Measurements from ENCODE around the gene CTBP2.

CTBP2 gene

DNA sequence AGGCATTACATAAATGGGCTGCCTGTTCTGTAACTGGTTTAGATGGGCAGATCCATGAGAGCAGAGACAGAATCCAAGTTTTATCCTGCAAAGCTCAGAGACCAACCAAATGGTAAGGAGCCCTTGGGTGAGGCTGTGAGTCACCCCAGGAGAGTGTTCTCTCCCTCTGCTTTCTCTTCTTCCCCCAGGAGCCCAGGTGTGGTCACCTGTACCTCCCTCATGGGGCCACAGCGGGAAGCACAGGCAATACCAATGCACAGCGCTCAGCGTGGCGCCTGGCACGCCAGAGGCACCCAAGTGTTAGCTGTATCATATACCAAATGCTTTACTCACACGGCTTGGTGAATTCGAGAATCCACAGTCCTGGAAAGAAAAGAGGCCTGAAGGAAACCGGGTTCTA lies 39.4 kb downstream of the CTBP2 start:
- no peak for DNase-seq

DNA sequence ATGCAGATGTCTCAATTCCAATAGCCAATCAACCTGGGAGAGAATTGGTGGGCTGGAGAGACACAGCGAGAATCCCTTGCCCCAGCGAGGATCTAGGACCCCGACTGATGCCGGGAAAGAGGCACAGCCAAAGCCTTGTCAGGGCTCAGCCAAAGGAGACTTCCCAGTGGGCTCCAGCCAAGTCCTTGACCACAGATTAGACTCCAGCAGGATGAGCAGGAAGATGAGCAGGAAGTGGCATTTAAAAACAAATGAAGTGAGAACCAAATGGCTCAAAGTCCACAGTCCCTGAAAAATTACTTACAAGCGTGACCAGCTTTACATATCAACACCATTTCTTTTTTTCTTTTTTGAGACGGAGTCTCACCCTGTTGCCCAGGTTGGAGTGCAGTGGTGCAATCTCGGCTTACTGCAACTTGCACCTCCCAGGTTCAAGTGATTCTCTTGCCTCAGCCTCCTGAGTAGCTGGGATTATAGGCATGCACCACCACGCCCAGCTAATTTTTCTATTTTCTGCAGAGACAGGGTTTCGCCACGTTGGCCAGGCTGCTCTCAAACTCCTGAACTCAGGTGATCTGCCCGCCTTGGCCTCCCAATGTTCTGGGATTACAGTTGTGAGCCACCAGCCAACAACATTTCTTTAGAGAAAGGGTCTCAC lies 40.2 kb downstream of the CTBP2 start:
- no peak for DNase-seq

DNA sequence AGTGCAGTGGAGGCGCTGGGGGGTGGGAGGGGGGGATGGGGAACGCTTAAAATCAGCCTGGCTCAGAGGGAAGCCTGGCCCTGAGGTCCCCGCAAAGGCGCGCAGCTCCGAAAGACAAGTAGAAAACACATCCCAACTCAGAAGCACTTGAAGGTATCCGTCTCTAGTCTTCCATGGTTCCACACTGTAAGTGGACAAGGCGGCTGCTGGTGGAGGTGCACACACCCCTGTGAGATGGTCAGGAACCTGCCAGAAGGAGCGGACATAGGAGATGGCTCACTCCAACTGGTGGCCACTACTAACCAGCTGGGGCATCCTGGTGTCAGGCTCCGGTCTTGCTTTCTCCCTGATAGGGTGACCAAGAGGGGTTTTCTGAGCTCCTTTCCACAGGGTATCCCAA lies 41.7 kb downstream of the CTBP2 start:
- DNase-seq: no peak

DNA sequence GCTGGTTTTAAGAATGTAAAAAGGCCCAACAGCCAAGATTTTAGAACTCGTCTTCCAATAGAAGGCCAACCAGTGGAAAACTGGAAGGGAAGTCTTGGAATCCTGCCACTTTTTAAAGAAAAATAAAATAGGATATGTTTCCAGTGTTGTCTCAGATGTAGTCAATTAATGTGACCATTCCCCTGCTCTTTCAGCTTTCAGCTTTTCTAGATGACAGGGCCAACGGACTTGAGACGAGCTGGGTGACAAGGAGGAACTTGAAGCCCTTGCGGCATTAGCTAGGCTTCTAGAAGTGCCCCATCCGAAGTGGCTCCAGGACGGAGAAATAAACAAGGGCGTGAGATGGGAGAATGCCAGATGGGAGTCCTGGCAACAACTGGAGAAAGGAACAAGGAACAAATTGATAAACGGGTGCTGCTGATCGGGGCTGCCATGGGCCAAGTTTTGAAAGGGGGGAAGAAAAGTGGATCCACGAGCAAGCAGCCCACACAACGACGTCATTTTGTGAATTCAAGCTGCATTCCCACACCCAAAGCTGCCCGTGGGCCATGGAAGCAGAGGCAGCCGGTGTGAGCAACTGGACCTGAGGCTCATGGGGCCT lies 42.3 kb downstream of the CTBP2 start:
- no peak for DNase-seq

DNA sequence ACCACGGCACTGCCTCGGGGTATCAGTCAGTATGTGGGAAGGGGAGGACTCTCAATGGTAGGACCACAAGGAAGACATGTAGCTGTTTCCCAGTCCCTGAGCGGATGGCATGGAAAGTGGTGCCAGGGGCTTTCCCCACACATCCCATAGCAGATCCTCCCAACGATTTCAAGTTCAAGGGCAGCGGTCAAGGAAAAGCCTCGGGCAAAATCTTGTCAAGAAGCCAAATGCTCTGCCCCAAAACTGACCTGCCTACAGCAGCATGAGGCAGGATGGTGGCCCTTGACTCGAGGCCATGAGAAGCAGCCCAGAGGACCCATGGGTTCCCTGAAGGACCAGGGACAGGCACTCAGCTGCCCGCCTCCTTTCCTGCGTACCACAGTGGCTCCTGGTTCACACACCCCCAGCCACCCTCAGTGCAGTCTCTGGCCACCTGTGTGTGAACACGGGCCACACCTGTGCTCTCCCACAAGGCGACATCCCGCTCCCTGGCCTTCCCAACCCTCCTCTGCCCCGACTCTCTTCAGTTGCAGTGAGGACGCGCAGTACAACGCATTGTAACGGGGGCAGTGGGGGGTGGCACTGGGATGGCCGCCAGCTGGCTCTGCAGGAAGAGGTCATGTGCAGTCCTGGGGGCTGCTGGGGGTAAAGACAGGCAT lies 43.6 kb downstream of the CTBP2 start:
- no peak for DNase-seq

DNA sequence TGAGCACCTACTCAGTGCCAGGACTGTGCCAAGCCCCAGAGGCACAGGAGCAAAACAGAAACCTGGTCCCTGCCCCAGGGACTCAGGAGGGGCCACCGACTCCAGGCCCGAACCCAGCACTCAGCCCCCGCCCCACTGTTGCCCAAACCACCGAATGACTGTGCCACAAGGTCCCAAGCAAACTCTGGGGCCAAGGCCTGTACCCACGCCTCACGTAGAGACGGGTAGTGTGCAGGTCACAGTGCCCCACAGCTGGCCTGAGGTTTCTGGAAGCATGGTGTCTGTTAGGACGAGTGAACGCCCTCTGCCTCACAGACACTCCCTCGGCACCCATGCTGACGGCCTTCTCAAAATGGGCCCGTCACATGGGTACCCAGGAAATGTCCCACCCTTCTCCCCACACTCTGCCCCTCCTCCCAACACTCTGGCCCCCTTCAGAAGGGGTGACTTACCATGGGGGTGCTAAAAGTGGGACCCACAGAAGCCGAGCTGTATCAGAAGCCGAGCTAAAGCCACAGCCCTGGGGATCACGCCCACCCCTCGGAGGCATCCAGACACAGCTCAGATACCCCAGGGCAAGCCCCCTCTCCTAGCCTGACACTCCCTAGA lies 44.2 kb downstream of the CTBP2 start:
- DNase-seq: no peak

DNA sequence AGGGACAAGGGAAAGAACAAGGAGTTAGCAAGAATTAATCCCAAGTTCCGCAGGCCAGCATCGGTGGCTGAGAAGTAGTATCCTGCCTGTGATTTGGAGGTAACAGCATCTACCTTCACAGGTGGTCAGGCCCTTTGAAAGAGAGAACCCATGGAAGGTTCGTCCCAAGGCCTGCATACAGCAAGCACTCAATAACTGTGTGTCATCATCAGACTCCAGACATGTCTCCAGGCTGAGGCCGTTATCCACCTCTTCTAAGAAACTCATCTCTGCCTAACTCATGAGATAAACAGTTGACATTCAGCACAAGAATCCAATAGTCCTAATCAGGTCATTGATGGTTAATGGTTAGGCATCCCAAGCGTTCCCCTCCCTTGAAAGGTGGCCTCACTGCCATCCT lies 45.0 kb downstream of the CTBP2 start:
- no peak for DNase-seq

DNA sequence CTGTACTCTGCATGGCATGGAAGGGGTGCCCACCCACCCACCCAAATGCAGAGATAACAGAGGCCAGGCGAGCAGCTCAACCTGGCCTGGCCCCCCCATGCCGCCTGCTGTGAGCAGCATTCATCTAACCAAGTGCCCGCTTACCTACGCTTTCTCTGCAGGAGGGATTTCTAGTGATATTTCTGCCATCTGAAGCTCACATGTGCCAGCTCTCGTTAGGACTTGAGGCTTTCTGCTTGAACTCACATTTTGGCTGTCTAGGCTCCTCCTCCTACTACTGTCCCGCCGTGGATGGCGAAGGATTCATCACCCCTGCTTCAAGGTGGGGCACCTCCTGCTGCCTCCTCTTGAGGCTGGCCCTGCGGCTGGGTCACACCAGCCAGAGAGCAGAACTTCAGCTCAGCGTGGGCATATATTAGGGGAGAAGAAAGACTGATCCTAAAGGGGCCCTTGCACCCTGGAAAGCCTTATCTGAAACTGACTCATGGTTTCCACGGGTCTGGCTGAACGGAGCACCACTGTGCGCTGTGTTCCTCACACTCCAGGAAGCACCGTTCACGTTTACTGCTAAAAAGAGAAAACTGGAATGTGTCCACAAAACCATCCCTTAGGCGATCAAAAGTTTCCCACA lies 45.5 kb downstream of the CTBP2 start:
- no peak for DNase-seq

DNA sequence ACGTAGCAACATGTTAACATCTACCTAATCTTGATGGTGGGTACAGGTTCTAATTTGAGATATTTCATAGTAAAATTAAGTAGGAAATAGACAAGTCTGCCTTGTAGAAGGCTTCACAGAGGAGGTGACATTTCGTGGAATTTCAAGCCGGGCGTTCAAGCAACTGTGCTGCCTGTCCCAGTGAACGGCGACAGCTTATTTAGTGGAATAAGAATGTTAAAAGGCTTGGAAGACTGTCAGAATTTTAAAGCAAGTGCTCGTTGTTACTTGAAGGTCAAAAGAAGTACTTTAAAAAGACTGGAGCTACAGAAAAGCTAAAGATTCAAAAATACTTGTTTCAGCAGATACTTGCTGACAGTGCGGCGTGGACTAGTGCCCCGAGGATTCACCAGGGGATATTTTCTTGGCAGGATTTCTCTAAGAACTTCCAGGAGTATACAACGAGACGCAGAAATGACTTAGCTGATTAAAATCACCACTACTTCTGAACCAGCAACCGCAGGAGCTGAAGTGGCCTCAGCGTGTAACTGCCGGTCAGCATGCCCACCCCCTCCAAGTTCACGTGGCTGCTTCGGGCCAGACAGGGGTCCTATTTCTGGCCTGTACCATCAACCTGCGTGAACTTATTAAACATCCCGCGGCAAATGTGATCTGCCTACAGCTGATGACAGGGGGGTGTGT lies 46.5 kb downstream of the CTBP2 start:
- DNase-seq: no peak

DNA sequence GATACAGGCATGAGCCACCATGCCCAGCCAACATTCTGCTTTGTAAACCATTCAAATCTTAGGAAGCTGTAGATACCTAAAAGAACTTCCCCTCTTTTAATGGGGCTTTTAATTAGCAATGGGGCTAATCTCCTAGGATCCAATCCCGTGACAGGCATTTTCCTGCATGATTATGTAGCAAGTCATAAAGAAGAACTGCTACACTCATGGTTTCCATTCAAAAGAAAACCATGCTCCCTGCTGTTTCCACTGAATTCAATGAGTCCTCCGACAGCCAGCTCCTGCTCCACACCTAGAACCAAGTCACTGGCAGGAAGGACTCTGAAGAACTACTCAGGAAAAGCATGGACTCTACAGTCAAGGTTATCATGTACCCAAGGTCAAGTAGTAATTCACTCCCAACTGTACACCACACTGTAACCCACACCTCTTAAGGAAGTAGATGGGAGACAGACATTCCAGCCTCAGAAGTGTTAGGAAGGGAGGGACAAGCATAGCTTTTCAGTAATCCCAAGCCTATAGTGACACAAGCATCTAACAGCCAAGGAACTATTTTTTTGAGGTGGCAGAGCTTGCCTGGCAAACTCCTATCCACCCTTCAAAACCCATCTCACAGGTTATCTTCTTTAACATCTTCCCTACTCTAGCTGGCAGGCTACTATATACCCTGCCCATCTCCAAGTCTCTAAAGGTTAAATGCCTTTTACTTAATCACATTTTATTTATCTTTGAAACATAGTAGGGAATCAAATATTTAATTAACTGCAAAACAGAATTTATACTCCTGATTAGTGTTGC lies 47.5 kb downstream of the CTBP2 start:
- DNase-seq: no peak

DNA sequence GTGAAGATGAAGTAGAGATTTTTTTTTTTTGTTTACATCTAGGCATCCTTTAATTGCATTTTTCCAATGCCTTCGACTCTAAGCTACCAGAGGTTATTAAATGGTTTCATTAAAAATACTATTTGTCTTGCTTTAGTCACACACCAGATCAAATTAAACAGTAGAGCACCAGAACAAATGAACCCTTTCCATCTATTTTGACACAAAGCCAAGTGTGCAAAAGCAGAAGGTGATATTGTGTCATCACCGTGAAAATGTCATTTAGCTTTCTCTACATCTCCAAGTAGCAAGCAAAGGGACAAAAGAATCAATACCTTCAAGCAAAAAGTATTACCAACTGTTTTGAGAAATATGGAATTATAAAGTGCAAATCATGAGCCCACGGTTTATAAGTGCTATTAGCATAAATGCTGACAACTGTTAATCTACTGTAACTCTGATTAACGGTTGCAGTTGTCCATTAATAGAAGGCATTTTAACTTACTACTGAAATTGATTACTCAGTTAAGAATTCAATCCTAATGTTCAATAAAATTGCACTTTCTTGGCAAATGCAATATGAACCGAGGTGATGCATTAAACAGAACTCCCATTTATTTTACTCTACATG lies 49.1 kb downstream of the CTBP2 start:
- no peak for DNase-seq

DNA sequence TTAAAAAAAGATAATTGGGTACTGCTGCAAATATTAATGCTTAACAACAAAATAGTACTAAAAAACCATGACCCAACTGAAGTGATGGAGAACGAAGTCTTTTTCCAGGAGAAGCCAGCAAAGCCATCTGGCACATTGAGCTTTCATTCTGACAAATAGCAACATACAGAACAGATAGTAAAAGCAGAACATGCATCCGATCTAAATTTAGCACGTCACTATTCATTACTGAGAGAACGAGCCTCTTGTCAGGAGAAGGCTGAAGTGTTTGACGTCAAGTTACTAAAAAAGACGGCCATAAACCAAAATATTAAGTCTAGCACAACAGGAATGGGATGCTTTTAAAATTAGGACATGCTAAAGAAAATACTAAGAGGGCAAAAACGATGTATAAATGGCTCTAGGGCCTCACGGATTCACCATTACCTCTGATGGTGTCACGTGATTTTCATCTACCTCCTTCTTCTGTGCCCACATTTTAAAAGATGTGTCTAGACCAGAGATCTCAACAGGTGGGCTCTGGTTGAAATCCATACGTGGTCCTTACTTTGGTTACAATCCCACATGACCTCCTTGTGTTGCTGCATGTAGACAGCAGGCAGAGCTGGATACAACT lies 52.3 kb downstream of the CTBP2 start:
- DNase-seq: no peak

DNA sequence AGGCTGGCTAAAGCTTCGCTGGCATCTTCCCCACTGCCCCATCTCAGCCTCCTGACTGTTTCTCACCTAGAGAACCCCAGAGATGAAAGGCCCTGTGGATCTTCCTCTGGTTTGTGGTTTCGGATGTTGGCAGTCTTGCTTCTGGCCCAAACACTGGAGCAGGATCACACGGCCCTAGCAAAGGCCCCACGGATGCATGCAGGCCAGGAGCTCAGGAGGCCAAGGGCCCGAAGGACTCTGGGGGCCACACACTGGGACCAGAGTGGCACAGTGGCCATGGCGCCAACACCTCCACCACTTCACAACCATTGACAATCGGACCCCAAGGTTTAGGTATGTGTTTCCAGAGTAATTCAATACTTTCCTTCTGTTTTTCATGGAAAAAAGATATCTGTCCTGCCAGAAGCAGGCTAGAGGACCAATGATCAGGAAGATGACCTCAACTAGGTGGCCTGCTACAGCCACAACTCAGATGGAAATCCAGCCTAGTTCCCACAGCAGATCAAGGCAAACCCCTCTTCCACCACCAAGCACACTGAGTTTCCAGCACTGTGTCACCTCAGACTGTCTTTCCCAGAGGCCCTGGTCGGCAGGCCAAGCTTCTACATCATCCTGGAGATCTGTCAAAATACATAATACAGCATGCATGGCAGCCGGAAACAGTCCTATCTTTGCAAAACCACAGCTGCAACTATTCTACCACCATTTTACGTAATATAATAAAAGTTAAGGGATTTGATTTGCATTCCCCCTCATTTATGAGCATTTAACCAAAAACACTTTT lies 53.0 kb downstream of the CTBP2 start:
- no peak for DNase-seq

DNA sequence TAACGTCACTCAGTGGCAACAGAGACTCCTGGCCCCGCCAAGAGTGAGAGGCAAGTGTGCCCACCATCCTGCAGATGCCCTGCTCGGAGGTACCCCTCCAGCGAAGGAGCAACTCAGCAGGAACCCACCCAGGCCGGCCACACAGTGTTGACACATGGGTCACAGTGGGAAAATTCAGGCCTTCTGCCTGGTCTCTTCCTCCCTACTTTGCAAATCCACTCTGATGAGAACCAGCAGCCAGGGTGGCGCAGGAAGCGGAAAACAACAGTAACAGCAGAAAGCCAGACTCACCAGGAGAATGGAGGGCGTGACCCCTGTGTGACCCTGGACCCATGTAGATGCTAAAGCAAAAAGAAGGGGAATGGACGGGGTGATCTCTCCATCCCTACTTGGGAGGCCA lies 53.8 kb downstream of the CTBP2 start:
- DNase-seq: no peak

DNA sequence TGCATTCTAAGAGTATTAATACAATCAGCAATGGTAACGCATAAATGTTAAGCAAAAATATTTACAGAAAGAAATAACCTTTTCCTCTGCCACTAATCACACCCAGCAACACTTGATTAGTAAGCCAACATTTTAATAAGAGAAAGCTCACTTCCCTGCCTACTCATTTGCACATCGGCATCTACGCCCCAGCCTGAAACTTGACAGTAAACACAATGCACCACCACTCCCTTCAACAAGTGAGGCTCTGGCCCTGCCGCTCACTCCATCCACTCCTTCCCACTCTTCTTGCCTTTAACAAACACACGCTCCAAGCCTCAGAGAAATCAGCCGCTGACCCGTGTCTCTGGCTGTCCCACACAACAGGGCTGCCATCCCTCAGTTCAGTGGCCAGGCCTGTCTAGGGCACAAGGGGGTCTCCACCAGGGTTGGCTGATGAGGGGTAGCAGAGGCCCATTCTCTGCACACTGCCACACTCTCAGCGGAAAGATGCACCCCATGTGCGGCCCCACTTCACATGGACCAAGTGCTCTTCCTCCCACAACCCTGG lies 54.6 kb downstream of the CTBP2 start:
- DNase-seq: no peak

DNA sequence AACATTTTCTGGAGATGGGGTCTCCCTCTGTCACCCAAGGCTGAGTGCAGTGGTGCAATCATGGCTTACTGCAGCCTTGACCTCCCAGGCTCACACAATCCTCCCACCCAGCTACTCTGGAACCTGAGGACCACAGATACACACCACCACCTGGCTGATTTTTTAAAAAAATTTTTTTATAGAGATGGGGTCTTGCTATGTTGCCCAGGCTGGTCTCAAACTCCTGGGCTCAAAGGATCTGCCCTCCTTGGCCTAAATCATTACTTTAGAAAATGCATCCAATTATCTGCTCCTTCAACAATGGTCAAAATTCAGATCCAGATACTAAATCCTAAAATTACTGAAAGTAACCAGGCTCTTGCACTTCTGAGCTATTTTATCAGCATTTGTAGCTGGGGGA lies 55.2 kb downstream of the CTBP2 start:
- no peak for DNase-seq

DNA sequence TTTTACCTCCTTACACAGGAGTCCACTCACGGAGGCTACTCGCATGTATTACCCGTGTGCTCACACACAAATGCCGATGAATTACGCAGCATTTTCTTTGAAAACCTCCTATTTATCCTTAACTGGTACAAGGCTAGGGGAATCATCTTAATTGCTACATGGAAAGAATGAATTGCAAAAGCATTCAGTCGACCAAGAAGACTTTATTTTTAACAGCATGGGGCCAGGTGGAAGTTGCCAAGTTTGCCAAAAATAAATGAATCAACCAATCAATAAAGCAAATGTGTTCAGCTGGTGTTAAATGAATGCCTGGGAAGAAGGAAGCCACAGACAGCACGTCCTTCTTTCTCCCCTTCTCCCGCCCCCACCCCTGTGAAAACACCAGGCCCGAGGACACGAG lies 55.8 kb downstream of the CTBP2 start:
- DNase-seq: no peak

DNA sequence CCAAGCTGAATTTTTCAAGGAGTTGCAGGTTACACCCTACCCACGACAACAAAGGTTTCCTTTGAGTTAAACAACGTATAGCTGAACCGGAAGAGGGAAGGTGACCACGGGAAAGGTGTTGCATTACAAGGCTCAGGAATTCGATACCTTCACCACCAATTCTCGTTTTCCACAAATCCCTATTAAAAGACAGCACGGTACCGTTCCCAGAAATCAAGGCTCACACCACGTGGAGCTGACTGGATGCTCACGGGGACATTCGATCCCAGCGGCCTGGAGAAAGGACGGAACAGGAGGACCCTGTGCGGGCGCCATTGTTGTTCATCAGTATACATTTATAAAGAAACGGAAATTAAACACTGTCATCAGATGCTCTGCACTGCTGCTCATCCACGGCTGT lies 56.4 kb downstream of the CTBP2 start:
- no peak for DNase-seq

DNA sequence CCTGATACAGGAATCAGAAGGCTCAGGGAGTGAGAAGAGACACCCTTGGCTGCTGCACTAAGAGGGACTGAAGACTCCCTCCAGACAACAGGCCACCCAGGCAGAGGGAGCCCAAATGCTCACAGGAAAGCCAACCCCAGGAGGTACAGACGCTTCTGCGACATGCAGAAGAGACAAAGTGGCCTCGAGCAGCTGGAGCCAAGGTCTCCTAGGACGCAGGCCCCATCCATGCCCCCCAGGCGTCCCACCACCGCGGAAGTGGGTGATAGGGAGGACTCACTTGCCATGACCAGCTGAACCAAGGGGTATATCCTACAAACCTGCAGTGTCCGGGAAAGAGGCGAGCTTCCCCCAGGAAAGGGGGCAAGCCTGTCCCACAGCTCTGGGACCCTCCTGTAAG lies 56.9 kb downstream of the CTBP2 start:
- no peak for DNase-seq

DNA sequence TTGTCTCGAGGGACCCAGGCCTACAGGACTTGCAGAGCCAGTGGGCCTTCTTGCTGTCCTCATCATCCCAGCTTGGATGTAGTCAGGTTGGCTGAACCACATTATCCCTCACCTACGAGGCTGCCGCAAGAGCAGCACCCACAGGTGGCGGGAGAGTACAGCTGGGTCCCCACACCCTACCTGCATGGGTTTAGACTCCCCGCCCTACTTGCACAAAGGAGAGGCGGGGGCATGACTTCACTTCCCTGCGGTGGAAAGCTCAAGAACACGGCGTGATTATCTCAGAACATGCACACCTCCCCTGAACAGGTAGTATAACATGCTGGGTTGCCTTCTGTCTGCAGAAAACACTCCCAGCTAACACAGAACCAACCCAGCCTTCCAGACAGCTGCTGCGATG lies 57.5 kb downstream of the CTBP2 start:
- no peak for DNase-seq

Measured in activated CD4-positive, alpha-beta T cell treated with anti-CD3 and anti-CD28 coated beads, Interleukin-2, amount 50 U/mL, for 16 hours (primary cell).